Panc1 (cell line): ENCODE measurements around the gene XPNPEP1. TPM values are rescaled to one million over a fixed set of nuclear protein-coding genes. Genes with fewer than 3 reads are reported as not detected.

Experiments
- ATAC-seq: fragments of 200-7000 bp; cut with Tn5 transposase; 2 replicates; pipeline ENCODE4 v1.9.1; 2020; ENCODE audit warnings: mild to moderate bottlenecking, moderate library complexity
- BruUV-seq: library from RNA; stranded (reverse); fragments of 400-500 nt; replicated peaks from 2 replicates; lab custom pipeline; 2021; lab: Mats Ljungman, UMichigan
- CTCF ChIA-PET: fragments of 300-600 bp; sonication (Branson Sonifier 250); formaldehyde crosslinking; loops from one replicate; lab custom pipeline; 2022; ENCODE audit warnings: antibody characterized with exemption; lab: Charles Lee
- POLR2A ChIA-PET: fragments of 300-600 bp; sonication (Branson Sonifier 250); formaldehyde crosslinking; loops from one replicate; lab custom pipeline; 2022; ENCODE audit warnings: antibody characterized with exemption; lab: Charles Lee
- DNase-seq: peaks from one replicate; pipeline ENCODE4 v3.0.0-alpha.2; 2010; ENCODE audit warnings: low read depth, low spot score
- H3K27ac ChIP-seq: 2 replicates; pipeline ENCODE4 v1.5.1; 2011; ENCODE audit warnings: mild to moderate bottlenecking, low read length, inconsistent platforms
- H3K27me3 ChIP-seq: fragments of 200-500 bp; sonication (Bioruptor generic); 2 replicates; pipeline ENCODE4 v1.6.0; 2014; ENCODE audit warnings: low read length, inconsistent platforms; ENCODE audit not compliant: control insufficient read depth, insufficient read depth
- H3K36me3 ChIP-seq: fragments of 200-500 bp; sonication (Bioruptor generic); 2 replicates; pipeline ENCODE4 v1.5.1; 2014; ENCODE audit warnings: inconsistent platforms, mild to moderate bottlenecking, low read length, moderate library complexity; ENCODE audit not compliant: control insufficient read depth, insufficient read depth
- H3K4me1 ChIP-seq: 2 replicates; pipeline ENCODE4 v1.5.1; 2011; ENCODE audit warnings: inconsistent platforms, mild to moderate bottlenecking, low read length, moderate library complexity; ENCODE audit not compliant: control insufficient read depth, insufficient read depth
- H3K4me3 ChIP-seq, 2 experiments: 2 replicates each; pipeline ENCODE4 v1.5.1; 2011 to 2012; ENCODE audit warnings: low read depth in 2 of 2, low read length in 2 of 2, mild to moderate bottlenecking in 2 of 2, inconsistent platforms in 1 of 2, moderate library complexity in 1 of 2
- H3K9me3 ChIP-seq: fragments of 200-500 bp; sonication (Bioruptor generic); 2 replicates; pipeline ENCODE4 v1.5.1; 2014; ENCODE audit warnings: low read depth, mild to moderate bottlenecking, inconsistent platforms, low read length, moderate library complexity; ENCODE audit not compliant: control insufficient read depth, insufficient read depth
- POLR2AphosphoS5 ChIP-seq: IDR thresholded peaks from 2 replicates; pipeline ENCODE4 v1.6.1; 2012; ENCODE audit warnings: mild to moderate bottlenecking, low read depth, low read length, moderate library complexity
- SIN3A ChIP-seq: IDR thresholded peaks from 2 replicates; pipeline ENCODE4 v1.6.1; 2012; ENCODE audit warnings: low read depth, mild to moderate bottlenecking, low read length, moderate library complexity, borderline replicate concordance; ENCODE audit not compliant: insufficient read depth
- TCF7L2 ChIP-seq: IDR thresholded peaks from 2 replicates; pipeline ENCODE4 v1.6.1; 2011; ENCODE audit warnings: mild to moderate bottlenecking, low read depth, low read length, inconsistent platforms
- in situ Hi-C: cut with HindIII; loops from 2 replicates; pipeline ENCODE4 v1.10.0; 2016; ENCODE audit warnings: low sequenced_read_pairs, low pct_unique_long_range_greater_than_20kb
- intact Hi-C: fragments of 100-400 bp; cut with micrococcal nuclease; formaldehyde crosslinking; loops from one replicate; pipeline ENCODE4 v1.10.0; 2022; ENCODE audit not compliant: unreplicated experiment
- total RNA-seq: library from RNA; stranded (reverse); gene quantifications from one replicate; pipeline ENCODE4 v1.2.1, GENCODE V29; 2021; ENCODE audit not compliant: unreplicated experiment
- TF ChIP-seq, protein P1 (sequence below): fragments of 450-650 bp; IDR thresholded peaks from 2 replicates; pipeline ENCODE4 v1.5.1; 2017; ENCODE audit warnings: mild to moderate bottlenecking
- TF ChIP-seq, protein P2 (sequence below), 2 experiments: IDR thresholded peaks; 2 replicates each; pipeline ENCODE4 v1.6.1; 2011 to 2012; ENCODE audit warnings: low read depth in 2 of 2, control low read depth in 1 of 2, low read length in 1 of 2, mild to moderate bottlenecking in 1 of 2, moderate library complexity in 1 of 2; ENCODE audit not compliant: insufficient read depth in 1 of 2

The XPNPEP1 gene
- total RNA-seq, 1 experiment from 2014 or later, result 61.2 TPM

DNA sequence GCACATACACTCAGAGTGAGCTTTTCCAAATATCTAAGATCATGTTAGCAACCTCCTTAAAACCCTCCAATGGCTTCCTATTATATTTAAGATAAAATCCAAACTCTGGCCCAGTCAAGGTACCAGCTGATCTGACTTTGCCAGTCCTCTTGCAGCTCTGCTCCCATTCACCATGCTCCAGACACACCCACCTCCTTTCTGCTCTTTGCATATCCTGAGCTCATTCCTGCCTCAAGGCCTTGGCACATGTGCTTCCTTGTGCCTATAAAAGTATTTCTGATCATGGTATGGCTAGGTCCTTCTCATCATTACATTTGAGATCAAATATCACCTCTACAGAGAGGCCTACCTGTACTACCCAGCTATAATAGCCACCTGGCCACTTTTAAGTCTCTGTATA lies 27.5 kb downstream of the XPNPEP1 start:
- intact Hi-C loops, result no loop called here
- no peaks in the 10 kb centered on the region for H3K9me3 ChIP-seq
- DNase-seq (no peak), ATAC-seq (0 out of 2 replicates have a peak, but pooled peaks have one; percentile 27)
- no peaks in the 10 kb centered on the region for H3K27me3 ChIP-seq
- in situ Hi-C loops, result no loop called here
- TF ChIP-seq, protein P1, sequence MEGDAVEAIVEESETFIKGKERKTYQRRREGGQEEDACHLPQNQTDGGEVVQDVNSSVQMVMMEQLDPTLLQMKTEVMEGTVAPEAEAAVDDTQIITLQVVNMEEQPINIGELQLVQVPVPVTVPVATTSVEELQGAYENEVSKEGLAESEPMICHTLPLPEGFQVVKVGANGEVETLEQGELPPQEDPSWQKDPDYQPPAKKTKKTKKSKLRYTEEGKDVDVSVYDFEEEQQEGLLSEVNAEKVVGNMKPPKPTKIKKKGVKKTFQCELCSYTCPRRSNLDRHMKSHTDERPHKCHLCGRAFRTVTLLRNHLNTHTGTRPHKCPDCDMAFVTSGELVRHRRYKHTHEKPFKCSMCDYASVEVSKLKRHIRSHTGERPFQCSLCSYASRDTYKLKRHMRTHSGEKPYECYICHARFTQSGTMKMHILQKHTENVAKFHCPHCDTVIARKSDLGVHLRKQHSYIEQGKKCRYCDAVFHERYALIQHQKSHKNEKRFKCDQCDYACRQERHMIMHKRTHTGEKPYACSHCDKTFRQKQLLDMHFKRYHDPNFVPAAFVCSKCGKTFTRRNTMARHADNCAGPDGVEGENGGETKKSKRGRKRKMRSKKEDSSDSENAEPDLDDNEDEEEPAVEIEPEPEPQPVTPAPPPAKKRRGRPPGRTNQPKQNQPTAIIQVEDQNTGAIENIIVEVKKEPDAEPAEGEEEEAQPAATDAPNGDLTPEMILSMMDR, result no peak
- TF ChIP-seq SIN3A (no peak), POLR2AphosphoS5 (no peak), TCF7L2 (no peak)
- TF ChIP-seq, protein P2, sequence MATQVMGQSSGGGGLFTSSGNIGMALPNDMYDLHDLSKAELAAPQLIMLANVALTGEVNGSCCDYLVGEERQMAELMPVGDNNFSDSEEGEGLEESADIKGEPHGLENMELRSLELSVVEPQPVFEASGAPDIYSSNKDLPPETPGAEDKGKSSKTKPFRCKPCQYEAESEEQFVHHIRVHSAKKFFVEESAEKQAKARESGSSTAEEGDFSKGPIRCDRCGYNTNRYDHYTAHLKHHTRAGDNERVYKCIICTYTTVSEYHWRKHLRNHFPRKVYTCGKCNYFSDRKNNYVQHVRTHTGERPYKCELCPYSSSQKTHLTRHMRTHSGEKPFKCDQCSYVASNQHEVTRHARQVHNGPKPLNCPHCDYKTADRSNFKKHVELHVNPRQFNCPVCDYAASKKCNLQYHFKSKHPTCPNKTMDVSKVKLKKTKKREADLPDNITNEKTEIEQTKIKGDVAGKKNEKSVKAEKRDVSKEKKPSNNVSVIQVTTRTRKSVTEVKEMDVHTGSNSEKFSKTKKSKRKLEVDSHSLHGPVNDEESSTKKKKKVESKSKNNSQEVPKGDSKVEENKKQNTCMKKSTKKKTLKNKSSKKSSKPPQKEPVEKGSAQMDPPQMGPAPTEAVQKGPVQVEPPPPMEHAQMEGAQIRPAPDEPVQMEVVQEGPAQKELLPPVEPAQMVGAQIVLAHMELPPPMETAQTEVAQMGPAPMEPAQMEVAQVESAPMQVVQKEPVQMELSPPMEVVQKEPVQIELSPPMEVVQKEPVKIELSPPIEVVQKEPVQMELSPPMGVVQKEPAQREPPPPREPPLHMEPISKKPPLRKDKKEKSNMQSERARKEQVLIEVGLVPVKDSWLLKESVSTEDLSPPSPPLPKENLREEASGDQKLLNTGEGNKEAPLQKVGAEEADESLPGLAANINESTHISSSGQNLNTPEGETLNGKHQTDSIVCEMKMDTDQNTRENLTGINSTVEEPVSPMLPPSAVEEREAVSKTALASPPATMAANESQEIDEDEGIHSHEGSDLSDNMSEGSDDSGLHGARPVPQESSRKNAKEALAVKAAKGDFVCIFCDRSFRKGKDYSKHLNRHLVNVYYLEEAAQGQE (IDR thresholded peaks at IDR 0.05; ENCODE audit: insufficient read depth in 1 of 2, low read depth in 2 of 2, low read length in 1 of 2), result no peak
- H3K36me3 ChIP-seq, result peaks cover 6% of the 10 kb centered on the region
- ChIA-PET CTCF (interaction anchor here (0.5 kb wide), 2 partner anchors 106 to 237 kb away, joined by 6 to 9 read pairs; no protein-coding TSS in a partner anchor), POLR2A (no interaction called here)
- H3K27ac ChIP-seq, result no peak overlapping the region
- no peaks in the 10 kb centered on the region for H3K4me1 ChIP-seq
- no TSS peak for BruUV-seq
- H3K4me3 ChIP-seq, result no peak overlapping the region

DNA sequence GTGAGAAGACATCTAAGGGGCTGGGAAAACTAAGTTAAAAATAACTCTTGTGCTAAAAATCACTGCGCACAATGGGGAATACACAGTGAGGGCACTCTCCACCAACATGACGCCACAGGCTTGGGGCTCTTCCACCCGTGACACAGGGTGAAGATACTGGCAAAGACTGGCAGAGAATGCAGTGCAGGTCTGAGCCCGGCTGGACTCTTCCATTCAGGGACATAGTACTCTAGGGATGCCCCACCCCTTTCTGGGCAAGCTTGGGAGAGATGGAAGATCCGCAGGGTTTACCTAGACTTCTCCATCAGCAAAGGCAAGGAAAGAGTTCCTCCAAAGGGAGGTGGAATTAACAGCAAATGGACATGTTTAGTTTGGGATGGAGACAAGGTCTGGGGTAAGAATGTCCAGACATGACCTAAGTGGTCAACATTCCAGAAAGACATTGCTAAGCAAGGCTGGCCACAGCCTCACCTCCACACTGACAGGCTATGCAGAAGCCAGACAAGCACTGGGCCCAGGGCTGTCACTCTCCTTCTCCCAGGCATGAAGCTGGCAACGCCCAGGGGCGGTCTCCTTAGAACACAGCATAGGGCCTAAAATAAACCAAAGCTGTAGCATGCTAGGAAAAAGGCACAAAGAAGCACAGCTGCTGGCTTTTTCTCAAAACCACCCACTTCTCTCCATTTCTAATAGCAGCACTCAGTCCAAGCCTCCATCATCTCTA lies 28.1 kb downstream of the XPNPEP1 start:
- Histone ChIP-seq H3K36me3 (peaks cover 7% of the 10 kb centered on the region), H3K27ac (no peak overlapping the region), H3K9me3 (no peaks in the 10 kb centered on the region), H3K27me3 (no peaks in the 10 kb centered on the region), H3K4me1 (no peaks in the 10 kb centered on the region), H3K4me3 (no peak overlapping the region)
- intact Hi-C loops, result no loop called here
- ChIA-PET POLR2A (no interaction called here), CTCF (interaction anchor here (0.5 kb wide), 2 partner anchors 106 to 238 kb away, joined by 6 to 9 read pairs; no protein-coding TSS in a partner anchor)
- DNase-seq (no peak), ATAC-seq (0 out of 2 replicates have a peak, but pooled peaks have one; percentile 46)
- TF ChIP-seq, protein P2 (IDR thresholded peaks at IDR 0.05; ENCODE audit: insufficient read depth in 1 of 2, low read depth in 2 of 2, low read length in 1 of 2), result no peak
- TF ChIP-seq POLR2AphosphoS5, result no peak
- no peak for TF ChIP-seq TCF7L2
- TF ChIP-seq SIN3A, result no peak
- TF ChIP-seq, protein P1, result no peak
- in situ Hi-C loops, result no loop called here
- no TSS peak for BruUV-seq
